Activated B cell treated with CpG ODN at 0.5 μM for 24 hours (primary cell): Measurements from ENCODE around the gene MLLT10. TPM values are rescaled to one million over a fixed set of nuclear protein-coding genes. Genes with fewer than 3 reads are reported as not detected.
"Not testable (repeated sequence)": the region's sequence is repeated elsewhere in the genome, so short reads cannot be mapped to it uniquely, and the experiment has no call there.

Experiments
- ATAC-seq: fragments of 200-7000 bp; cut with Tn5 transposase; one replicate; pipeline ENCODE4 v1.10.0; 2021; ENCODE audit warnings: low read depth, mild to moderate bottlenecking, moderate library complexity
- CTCF ChIA-PET: fragments of 350-600 bp; sonication (Branson Sonifier 250); formaldehyde crosslinking; loops from one replicate; lab custom pipeline; 2021; ENCODE audit warnings: antibody characterized with exemption; lab: Charles Lee
- POLR2A ChIA-PET: fragments of 350-600 bp; sonication (Branson Sonifier 250); formaldehyde crosslinking; loops from one replicate; lab custom pipeline; 2021; ENCODE audit warnings: antibody characterized with exemption; lab: Charles Lee
- DNase-seq: peaks from one replicate; pipeline ENCODE4 v3.0.0; 2022
- H3K27ac Mint-ChIP-seq: one replicate; pipeline ENCODE4 v1.8.0; 2020; ENCODE audit warnings: mixed read lengths
- H3K27me3 Mint-ChIP-seq: one replicate; pipeline ENCODE4 v1.8.0; 2021; ENCODE audit warnings: mixed read lengths
- H3K36me3 Mint-ChIP-seq: one replicate; pipeline ENCODE4 v1.8.0; 2021; ENCODE audit warnings: low read depth, mixed read lengths
- H3K4me1 Mint-ChIP-seq: one replicate; pipeline ENCODE4 v1.8.0; 2021; ENCODE audit warnings: mixed read lengths
- H3K4me3 Mint-ChIP-seq: one replicate; pipeline ENCODE4 v1.8.0; 2020; ENCODE audit warnings: mild to moderate bottlenecking, mixed read lengths
- H3K9me3 Mint-ChIP-seq: one replicate; pipeline ENCODE4 v1.8.0; 2020; ENCODE audit warnings: mixed read lengths
- intact Hi-C: fragments of 100-400 bp; cut with micrococcal nuclease; formaldehyde crosslinking; loops from one replicate; pipeline ENCODE4 v1.15.1; 2024
- total RNA-seq: library from RNA; stranded (reverse); gene quantifications from 2 replicates; pipeline ENCODE4 v1.2.3, GENCODE V29; 2022
- TF ChIP-seq, protein P1 (sequence below): fragments of 200-600 bp; IDR thresholded peaks from one replicate; pipeline ENCODE4 v1.8.0; 2022; ENCODE audit warnings: antibody characterized with exemption, mild to moderate bottlenecking

MLLT10 gene
- total RNA-seq, 1 donor from 2014 or later: 48.7 TPM

DNA sequence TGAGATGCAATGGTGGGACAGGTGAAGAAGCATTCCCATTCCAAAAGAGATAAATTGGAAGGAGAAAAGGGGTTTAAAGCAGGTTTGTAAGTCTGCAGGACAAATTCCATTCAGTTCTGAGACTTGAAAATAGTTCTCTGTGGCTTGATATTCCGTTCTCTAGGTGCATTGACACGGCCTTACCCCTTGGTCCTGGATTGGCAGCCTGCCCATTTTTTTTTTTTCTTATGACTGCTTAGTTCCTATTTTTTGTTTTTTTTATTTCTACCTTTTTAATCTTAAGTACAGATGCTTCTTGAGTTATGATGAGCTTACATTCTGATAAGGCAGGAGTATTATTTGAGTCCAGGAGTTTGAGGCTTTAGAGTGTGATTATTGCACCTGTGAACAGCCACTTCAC lies 70.6 kb downstream of the MLLT10 start:
- Mint-ChIP-seq H3K36me3 (peaks cover 33% of the 10 kb centered on the region), H3K9me3 (peaks cover 4% of the 10 kb centered on the region), H3K4me3 (no peak overlapping the region), H3K27ac (no peak overlapping the region), H3K27me3 (no peaks in the 10 kb centered on the region), H3K4me1 (peaks cover 9% of the 10 kb centered on the region)
- ChIA-PET POLR2A (interaction anchor here (0.7 kb wide), 1 partner anchor 59 kb away, joined by 5 read pairs; no protein-coding TSS in a partner anchor), CTCF (no interaction called here)
- no peak for ATAC-seq
- TF ChIP-seq, protein P1, sequence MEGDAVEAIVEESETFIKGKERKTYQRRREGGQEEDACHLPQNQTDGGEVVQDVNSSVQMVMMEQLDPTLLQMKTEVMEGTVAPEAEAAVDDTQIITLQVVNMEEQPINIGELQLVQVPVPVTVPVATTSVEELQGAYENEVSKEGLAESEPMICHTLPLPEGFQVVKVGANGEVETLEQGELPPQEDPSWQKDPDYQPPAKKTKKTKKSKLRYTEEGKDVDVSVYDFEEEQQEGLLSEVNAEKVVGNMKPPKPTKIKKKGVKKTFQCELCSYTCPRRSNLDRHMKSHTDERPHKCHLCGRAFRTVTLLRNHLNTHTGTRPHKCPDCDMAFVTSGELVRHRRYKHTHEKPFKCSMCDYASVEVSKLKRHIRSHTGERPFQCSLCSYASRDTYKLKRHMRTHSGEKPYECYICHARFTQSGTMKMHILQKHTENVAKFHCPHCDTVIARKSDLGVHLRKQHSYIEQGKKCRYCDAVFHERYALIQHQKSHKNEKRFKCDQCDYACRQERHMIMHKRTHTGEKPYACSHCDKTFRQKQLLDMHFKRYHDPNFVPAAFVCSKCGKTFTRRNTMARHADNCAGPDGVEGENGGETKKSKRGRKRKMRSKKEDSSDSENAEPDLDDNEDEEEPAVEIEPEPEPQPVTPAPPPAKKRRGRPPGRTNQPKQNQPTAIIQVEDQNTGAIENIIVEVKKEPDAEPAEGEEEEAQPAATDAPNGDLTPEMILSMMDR: no peak
- intact Hi-C loops: no loop called here
- DNase-seq: no peak

DNA sequence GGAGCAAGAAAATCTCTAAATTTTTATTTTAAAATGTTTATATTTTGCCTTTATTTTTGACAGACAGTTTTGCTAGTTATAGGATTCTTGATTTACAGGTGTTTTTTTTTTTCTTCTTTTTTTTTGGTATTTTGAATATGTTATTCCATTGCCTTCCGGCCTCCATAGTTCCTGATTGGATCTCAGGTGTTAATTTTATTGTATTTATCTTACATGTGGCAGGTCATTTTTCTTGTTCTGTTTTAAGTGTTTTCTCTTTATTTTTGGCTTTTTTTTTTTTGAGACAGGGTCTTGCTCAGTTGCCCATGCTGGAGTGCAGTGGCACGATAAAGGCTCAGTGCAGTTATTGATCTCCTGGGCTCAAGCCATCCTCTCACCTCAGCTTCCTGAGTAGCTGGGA lies 73.9 kb downstream of the MLLT10 start:
- DNase-seq: no peak
- POLR2A ChIA-PET: no interaction called here
- CTCF ChIA-PET: no interaction called here
- no peak for ATAC-seq
- Mint-ChIP-seq H3K27me3 (no peaks in the 10 kb centered on the region), H3K9me3 (peaks cover 4% of the 10 kb centered on the region), H3K36me3 (peaks cover 42% of the 10 kb centered on the region), H3K4me3 (no peak overlapping the region), H3K27ac (no peak overlapping the region), H3K4me1 (peaks cover 7% of the 10 kb centered on the region)
- TF ChIP-seq, protein P1: no peak
- intact Hi-C loops: no loop called here

DNA sequence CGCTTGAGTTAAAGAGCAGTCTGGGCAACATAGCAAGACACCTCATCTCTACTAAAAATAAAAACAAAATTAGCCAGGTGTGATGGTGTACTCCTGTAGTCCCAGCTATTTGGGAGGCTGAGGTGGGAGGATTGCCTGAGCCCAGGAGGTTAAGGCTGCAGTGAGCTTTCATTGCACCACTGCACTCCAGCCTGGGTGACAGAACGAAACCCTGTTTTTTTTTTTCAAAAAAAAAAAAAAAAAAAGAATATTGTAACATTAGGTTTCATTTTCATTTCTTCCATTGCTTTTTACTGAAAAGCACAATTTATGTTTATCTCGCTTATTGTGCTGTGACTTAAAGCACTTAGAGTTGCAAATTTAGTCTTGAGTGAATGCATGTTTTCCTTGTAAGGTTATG lies 80.0 kb downstream of the MLLT10 start:
- no peak for DNase-seq
- Mint-ChIP-seq H3K4me3 (no peak overlapping the region), H3K27me3 (no peaks in the 10 kb centered on the region), H3K36me3 (peaks cover 34% of the 10 kb centered on the region), H3K27ac (no peak overlapping the region), H3K9me3 (no peaks in the 10 kb centered on the region), H3K4me1 (peaks cover 2% of the 10 kb centered on the region)
- no peak for ATAC-seq
- TF ChIP-seq, protein P1: no peak
- POLR2A ChIA-PET: no interaction called here
- CTCF ChIA-PET: no interaction called here
- intact Hi-C loops: no loop called here

DNA sequence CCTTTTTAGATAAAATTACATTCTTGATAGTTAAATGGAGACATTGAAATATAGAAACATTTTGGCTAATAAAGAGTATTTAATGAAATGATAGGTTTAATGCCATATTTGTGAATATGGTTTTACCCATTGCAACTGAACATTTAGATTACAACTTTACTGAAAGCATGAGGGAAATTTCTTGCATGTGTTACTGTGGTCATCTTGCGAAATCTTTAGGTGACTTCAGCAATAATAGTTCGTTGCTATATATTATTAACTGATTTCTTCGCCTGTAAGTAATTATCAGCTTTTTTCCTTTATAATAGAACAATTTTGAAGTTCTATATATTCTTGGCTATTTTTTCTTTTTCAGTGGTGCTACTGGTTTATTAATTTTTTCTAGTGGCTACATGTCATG lies 83.2 kb downstream of the MLLT10 start:
- intact Hi-C loops: no loop called here
- H3K36me3 Mint-ChIP-seq: peaks cover 27% of the 10 kb centered on the region

DNA sequence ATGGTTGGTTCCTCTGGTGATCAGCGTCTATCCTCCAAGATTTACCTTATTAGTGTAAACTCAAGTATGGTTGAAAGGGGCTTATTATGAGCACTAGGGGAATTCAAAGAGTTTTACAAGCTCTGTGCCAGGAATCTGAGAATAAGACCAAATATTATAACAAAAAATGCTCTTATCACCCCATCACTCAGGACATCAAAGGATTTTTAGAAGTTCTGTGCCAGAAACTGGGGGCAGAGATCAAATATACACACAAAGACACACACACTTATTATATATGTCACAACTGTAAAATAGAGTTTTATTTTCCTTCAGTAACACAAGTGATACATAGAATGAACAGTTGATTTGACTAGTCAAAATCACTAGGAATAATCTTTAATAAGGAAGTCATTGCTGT lies 89.3 kb downstream of the MLLT10 start:
- ChIA-PET POLR2A (no interaction called here), CTCF (no interaction called here)
- DNase-seq (no peak), ATAC-seq (no peak)
- H3K4me1 Mint-ChIP-seq: no peaks in the 10 kb centered on the region
- H3K4me3 Mint-ChIP-seq: no peak overlapping the region
- no peaks in the 10 kb centered on the region for H3K9me3 Mint-ChIP-seq
- peaks cover 57% of the 10 kb centered on the region for H3K36me3 Mint-ChIP-seq
- no peaks in the 10 kb centered on the region for H3K27me3 Mint-ChIP-seq
- no peak overlapping the region for H3K27ac Mint-ChIP-seq
- TF ChIP-seq, protein P1: no peak
- intact Hi-C loops: no loop called here

More for the DNA sequence above, 83.2 kb downstream of the MLLT10 start:
- no peaks in the 10 kb centered on the region for H3K9me3 Mint-ChIP-seq
- TF ChIP-seq, protein P1: no peak
- ChIA-PET POLR2A (interaction anchor here (0.6 kb wide), 1 partner anchor 55 kb away, joined by 3 read pairs; no protein-coding TSS in a partner anchor), CTCF (no interaction called here)
- DNase-seq (no peak), ATAC-seq (no peak)
- no peak overlapping the region for H3K27ac Mint-ChIP-seq
- H3K27me3 Mint-ChIP-seq: no peaks in the 10 kb centered on the region
- no peak overlapping the region for H3K4me3 Mint-ChIP-seq
- H3K4me1 Mint-ChIP-seq: peaks cover 2% of the 10 kb centered on the region

DNA sequence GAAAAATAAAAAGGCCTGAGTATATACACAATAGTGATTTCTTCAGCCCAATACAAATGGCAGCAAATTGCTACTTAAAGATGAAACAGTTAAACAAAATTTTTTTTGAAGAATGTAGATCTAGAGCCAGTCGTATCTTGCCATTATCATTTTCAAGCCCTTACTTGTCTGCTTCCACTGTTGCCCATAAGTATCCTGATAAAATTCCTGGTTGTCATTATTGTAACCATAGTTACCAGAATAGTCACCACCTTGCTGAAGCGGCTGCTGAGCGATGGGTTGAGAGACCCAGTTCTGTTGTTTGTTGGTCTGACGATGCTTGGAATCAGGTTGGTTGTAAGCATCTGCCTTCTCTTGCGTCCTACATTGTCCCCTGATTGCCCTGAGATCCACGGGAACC lies 90.4 kb downstream of the MLLT10 start:
- CTCF ChIA-PET, DNase-seq, H3K4me1 Mint-ChIP-seq, POLR2A ChIA-PET, H3K27ac Mint-ChIP-seq, ATAC-seq, intact Hi-C loops, H3K27me3 Mint-ChIP-seq, H3K9me3 Mint-ChIP-seq, H3K4me3 Mint-ChIP-seq: not testable (repeated sequence)
- peaks cover 56% of the 10 kb centered on the region for H3K36me3 Mint-ChIP-seq
